Suprapubic skin (tissue), 4 donors: ENCODE measurements around the gene CCDC39.

Experiments used
- EP300 ChIP-seq: sonication (generic); formaldehyde crosslinking; IDR thresholded peaks from one replicate; pipeline ENCODE4 v1.6.1; 2017; ENCODE audit warnings: antibody characterized with exemption
- POLR2A ChIP-seq, 2 donors: fragments of 450-650 bp; IDR thresholded peaks; one replicate each; pipeline ENCODE4 v1.6.1; 2017; ENCODE audit warnings: antibody characterized with exemption in 2 of 2, mild to moderate bottlenecking in 2 of 2, moderate library complexity in 2 of 2
- POLR2AphosphoS5 ChIP-seq, 3 donors: sonication (generic); formaldehyde crosslinking; IDR thresholded peaks; one replicate each; pipeline ENCODE4 v1.6.1; 2017; ENCODE audit warnings: antibody characterized with exemption in 3 of 3
- TF ChIP-seq, protein P1 (sequence below), 2 donors: fragments of 200-600 bp in 1 of 2; fragments of 450-650 bp in 1 of 2; sonication (generic) in 1 of 2; IDR thresholded peaks; one replicate each; pipeline ENCODE4 v1.5.1; 2016 to 2019; ENCODE audit warnings: antibody characterized with exemption in 2 of 2, mild to moderate bottlenecking in 1 of 2, moderate library complexity in 1 of 2

- no peak for TF ChIP-seq POLR2A (IDR thresholded peaks at IDR 0.05)
- TF ChIP-seq, protein P1, sequence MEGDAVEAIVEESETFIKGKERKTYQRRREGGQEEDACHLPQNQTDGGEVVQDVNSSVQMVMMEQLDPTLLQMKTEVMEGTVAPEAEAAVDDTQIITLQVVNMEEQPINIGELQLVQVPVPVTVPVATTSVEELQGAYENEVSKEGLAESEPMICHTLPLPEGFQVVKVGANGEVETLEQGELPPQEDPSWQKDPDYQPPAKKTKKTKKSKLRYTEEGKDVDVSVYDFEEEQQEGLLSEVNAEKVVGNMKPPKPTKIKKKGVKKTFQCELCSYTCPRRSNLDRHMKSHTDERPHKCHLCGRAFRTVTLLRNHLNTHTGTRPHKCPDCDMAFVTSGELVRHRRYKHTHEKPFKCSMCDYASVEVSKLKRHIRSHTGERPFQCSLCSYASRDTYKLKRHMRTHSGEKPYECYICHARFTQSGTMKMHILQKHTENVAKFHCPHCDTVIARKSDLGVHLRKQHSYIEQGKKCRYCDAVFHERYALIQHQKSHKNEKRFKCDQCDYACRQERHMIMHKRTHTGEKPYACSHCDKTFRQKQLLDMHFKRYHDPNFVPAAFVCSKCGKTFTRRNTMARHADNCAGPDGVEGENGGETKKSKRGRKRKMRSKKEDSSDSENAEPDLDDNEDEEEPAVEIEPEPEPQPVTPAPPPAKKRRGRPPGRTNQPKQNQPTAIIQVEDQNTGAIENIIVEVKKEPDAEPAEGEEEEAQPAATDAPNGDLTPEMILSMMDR (IDR thresholded peaks at IDR 0.05) = no peak
- no peak for TF ChIP-seq POLR2AphosphoS5 (IDR thresholded peaks at IDR 0.05)
- TF ChIP-seq EP300 = no peak
Measured at GRCh38 chr3:180698760-180699270, 19.5 kb upstream of the CCDC39 start.
